Endothelial cell of umbilical vein (primary cell): Measurements from ENCODE around the gene DPYD. TPM values are rescaled to one million over a fixed set of nuclear protein-coding genes. Genes with fewer than 3 reads are reported as not detected.

Experiments used
- BruUV-seq: library from RNA; stranded (reverse); fragments of 400-500 nt; replicated peaks from 2 replicates; lab custom pipeline; 2021; lab: Mats Ljungman, UMichigan
- CTCF ChIA-PET: fragments of 300-600, 350-600 bp; sonication (Branson Sonifier 250); formaldehyde crosslinking; loops from one replicate; lab custom pipeline; 2021; ENCODE audit warnings: antibody characterized with exemption, inconsistent platforms; lab: Charles Lee
- POLR2A ChIA-PET: fragments of 300-600, 350-600 bp; sonication (Branson Sonifier 250); formaldehyde crosslinking; loops from one replicate; lab custom pipeline; 2021; ENCODE audit warnings: antibody characterized with exemption, inconsistent platforms; lab: Charles Lee
- DNase-seq: peaks from one replicate; pipeline ENCODE4 v3.0.0-alpha.2; 2011; ENCODE audit warnings: low read depth, low spot score
- FAIRE-seq: peaks from 2 replicates; lab custom pipeline; 2011; peaks lifted over from hg19 to GRCh38; lab: Jason Lieb, UNC
- H2AFZ ChIP-seq: 2 replicates; pipeline ENCODE4 v1.6.0; 2012; ENCODE audit warnings: low read depth, low read length, control low read depth, inconsistent platforms
- H3K27ac ChIP-seq: 2 replicates; pipeline ENCODE4 v1.5.1; 2011; ENCODE audit warnings: low read depth, mild to moderate bottlenecking, control low read depth, low read length, moderate library complexity; ENCODE audit not compliant: insufficient read depth
- H3K27me3 ChIP-seq, 2 experiments: 2 replicates each; pipeline versions ENCODE4 v1.6.0 to v1.6.1; 2011; ENCODE audit warnings: low read length in 2 of 2, mixed read lengths in 1 of 2; ENCODE audit not compliant: control insufficient read depth in 2 of 2, insufficient read depth in 2 of 2
- H3K36me3 ChIP-seq, 2 experiments: 2 replicates in 1 of 2; 3 replicates in 1 of 2; pipeline ENCODE4 v1.5.1; 2011; ENCODE audit warnings: low read length in 2 of 2, mild to moderate bottlenecking in 1 of 2, moderate library complexity in 1 of 2; ENCODE audit not compliant: control insufficient read depth in 2 of 2, insufficient read depth in 2 of 2; ENCODE audit errors: extremely low read depth in 1 of 2
- H3K4me1 ChIP-seq: 3 replicates; pipeline ENCODE4 v1.5.1; 2011; ENCODE audit warnings: mild to moderate bottlenecking, low read length; ENCODE audit not compliant: control insufficient read depth, insufficient read depth; ENCODE audit errors: extremely low read depth
- H3K4me2 ChIP-seq: 2 replicates; pipeline ENCODE4 v1.6.1; 2011; ENCODE audit warnings: low read length, control low read depth, mixed read lengths; ENCODE audit not compliant: insufficient read depth
- H3K4me3 ChIP-seq, 3 experiments: fragments of 200-600 bp in 1 of 3; sonication (generic), shearing (Covaris generic) in 1 of 3; replicated peaks in 1 of 3; 2 replicates each; pipeline ENCODE4 v1.5.1; 2011 to 2016; ENCODE audit warnings: control low read depth in 3 of 3, low read length in 3 of 3, mild to moderate bottlenecking in 2 of 3, inconsistent platforms in 1 of 3, low read depth in 1 of 3, moderate library complexity in 1 of 3; ENCODE audit not compliant: insufficient read depth in 1 of 3
- H3K79me2 ChIP-seq: 2 replicates; pipeline ENCODE4 v1.6.0; 2012; ENCODE audit warnings: low read length, inconsistent platforms; ENCODE audit not compliant: control insufficient read depth, insufficient read depth
- H3K9ac ChIP-seq: replicated peaks from 2 replicates; pipeline ENCODE3; 2011; ENCODE audit warnings: low read length, control low read depth; ENCODE audit not compliant: insufficient read depth; ENCODE audit errors: extremely low read depth
- H3K9me1 ChIP-seq: replicated peaks from 3 replicates; pipeline ENCODE4 v1.6.0; 2011; ENCODE audit warnings: mild to moderate bottlenecking, low read length; ENCODE audit not compliant: control insufficient read depth, insufficient read depth; ENCODE audit errors: extremely low read depth
- H3K9me3 ChIP-seq: replicated peaks from 2 replicates; pipeline ENCODE4 v1.5.1; 2012; ENCODE audit warnings: low read length, inconsistent platforms; ENCODE audit not compliant: control insufficient read depth, insufficient read depth
- H4K20me1 ChIP-seq: replicated peaks from 2 replicates; pipeline ENCODE3; 2011; ENCODE audit warnings: mild to moderate bottlenecking, low read length; ENCODE audit not compliant: control insufficient read depth, insufficient read depth; ENCODE audit errors: extremely low read depth
- CTCF ChIP-seq, 2 donors: IDR thresholded peaks; 1 replicate in 1 of 2; 2 replicates in 1 of 2; pipeline ENCODE4 v1.5.1; 2011; ENCODE audit warnings: low read length in 2 of 2, mild to moderate bottlenecking in 2 of 2, moderate library complexity in 2 of 2, control low read depth in 1 of 2, inconsistent platforms in 1 of 2, low read depth in 1 of 2; ENCODE audit not compliant: insufficient read depth in 1 of 2; ENCODE audit errors: extremely low read depth in 1 of 2
- EZH2 ChIP-seq: IDR thresholded peaks from 2 replicates; pipeline ENCODE4 v1.6.1; 2012; ENCODE audit warnings: borderline replicate concordance, low read depth, mild to moderate bottlenecking, moderate library complexity, low read length, inconsistent platforms; ENCODE audit not compliant: severe bottlenecking
- FOS ChIP-seq: IDR thresholded peaks from 2 replicates; pipeline ENCODE4 v1.6.1; 2011; ENCODE audit warnings: mild to moderate bottlenecking, low read length, moderate library complexity, borderline replicate concordance; ENCODE audit not compliant: insufficient read depth
- GATA2 ChIP-seq: IDR thresholded peaks from 2 replicates; pipeline ENCODE4 v1.7.0; 2011; ENCODE audit warnings: low read depth, mild to moderate bottlenecking, moderate library complexity, mixed read lengths, low read length; ENCODE audit not compliant: insufficient read length, insufficient read depth
- JUN ChIP-seq: IDR thresholded peaks from 2 replicates; pipeline ENCODE4 v1.6.1; 2011; ENCODE audit warnings: borderline replicate concordance, low read depth; ENCODE audit not compliant: insufficient read length, insufficient read depth
- MAX ChIP-seq: IDR thresholded peaks from 2 replicates; pipeline ENCODE4 v1.6.1; 2011; ENCODE audit not compliant: insufficient read depth, insufficient read length
- MYC ChIP-seq: IDR thresholded peaks from one replicate; pipeline ENCODE4 v1.6.1; 2011; ENCODE audit warnings: mild to moderate bottlenecking, low read depth, low read length
- POLR2A ChIP-seq: IDR thresholded peaks from 2 replicates; pipeline ENCODE4 v1.6.1; 2012; ENCODE audit warnings: low read depth, mild to moderate bottlenecking, control low read depth, low read length
- POLR2AphosphoS5 ChIP-seq: IDR thresholded peaks from 2 replicates; pipeline ENCODE4 v1.6.1; 2012; ENCODE audit warnings: low read depth, mild to moderate bottlenecking, control low read depth, low read length, moderate library complexity; ENCODE audit not compliant: insufficient read depth
- dilution Hi-C: fragments of 300-500 bp; cut with MboI; formaldehyde crosslinking; loops from one replicate; pipeline ENCODE4 v1.15.0; 2019; ENCODE audit warnings: low sequenced_read_pairs; ENCODE audit not compliant: extremely low pct_ligation_motif_present
- intact Hi-C: fragments of 100-400 bp; cut with micrococcal nuclease; formaldehyde crosslinking; loops from one replicate; pipeline ENCODE4 v1.10.0; 2022
- polyA plus RNA-seq, 4 experiments: library from polyadenylated mRNA; depleted of rRNA in 3 of 4; stranded (reverse) in 3 of 4; unstranded in 1 of 4; fragments of >200 nt; gene quantifications; 2 replicates each; pipeline versions ENCODE4 v1.2.1 to v1.2.3, GENCODE V29; 2011 to 2012; ENCODE audit warnings: missing spikeins in 1 of 4
- total RNA-seq: library from RNA; stranded (reverse); gene quantifications from 2 replicates; pipeline ENCODE4 v1.2.3, GENCODE V29; 2021

The DPYD gene
- total and polyA plus RNA-seq, 2 donors (not counting 3 experiments of a cell fraction or from before 2014, with no cell fraction given), result 4.6 to 15.1 TPM

- Histone ChIP-seq H3K4me2 (no peak overlapping the region), H3K79me2 (no peaks in the 10 kb centered on the region), H3K4me3 (no peak overlapping the region), H3K9me3 (no peaks in the 10 kb centered on the region), H3K27me3 (no peaks in the 10 kb centered on the region), H3K9me1 (no peaks in the 10 kb centered on the region), H3K27ac (no peak overlapping the region), H3K4me1 (no peaks in the 10 kb centered on the region), H4K20me1 (no peaks in the 10 kb centered on the region), H3K9ac (no peak overlapping the region), H2AFZ (no peak overlapping the region), H3K36me3 (no peaks in the 10 kb centered on the region)
- intact Hi-C loops, result no loop called here
- DNase-seq (no peak), FAIRE-seq (no peak)
- BruUV-seq, result no TSS peak
- POLR2A ChIA-PET, result no interaction called here
- dilution Hi-C loops, result no loop called here
- CTCF ChIA-PET, result interaction anchor here (2.6 to 3.6 kb wide), 2 partner anchors 11 to 1213 kb away, joined by 6 to 18 read pairs; no protein-coding TSS in a partner anchor
- no peak for TF ChIP-seq CTCF (IDR thresholded peaks at IDR 0.05; ENCODE audit: extremely low read depth in 1 of 2, insufficient read depth in 1 of 2, low read depth in 1 of 2, low read length in 2 of 2)
- TF ChIP-seq POLR2A, result no peak
- TF ChIP-seq JUN, result no peak
- no peak for TF ChIP-seq POLR2AphosphoS5
- no peak for TF ChIP-seq FOS
- TF ChIP-seq MYC, result no peak
- no peak for TF ChIP-seq EZH2
- TF ChIP-seq MAX, result no peak
- no peak for TF ChIP-seq GATA2
These were observed 665.9 kb downstream of the DPYD start for GRCh38 chr1:97254731-97255463.
